H1 (cell line): Measurements from ENCODE around the gene CHRNA4. TPM values are rescaled to one million over a fixed set of nuclear protein-coding genes. Genes with fewer than 3 reads are reported as not detected.

Experiments
- CTCF ChIA-PET: fragments of 300-600 bp; sonication (Branson Sonifier 250); formaldehyde crosslinking; loops from one replicate; lab custom pipeline; 2021; ENCODE audit not compliant: partially characterized antibody; lab: Charles Lee
- POLR2A ChIA-PET: fragments of 300-600 bp; sonication (Branson Sonifier 250); formaldehyde crosslinking; loops from one replicate; lab custom pipeline; 2021; ENCODE audit warnings: inconsistent platforms; ENCODE audit not compliant: partially characterized antibody; lab: Charles Lee
- DNase-seq, 2 experiments: peaks; one replicate each; pipeline versions ENCODE4 v3.0.0 to v3.0.0-alpha.2; 2010 to 2022; ENCODE audit warnings: low spot score in 2 of 2, low read depth in 1 of 2, mixed read lengths in 1 of 2
- FAIRE-seq: peaks from 2 replicates; lab custom pipeline; 2011; peaks lifted over from hg19 to GRCh38; lab: Jason Lieb, UNC
- H2AFZ ChIP-seq: 2 replicates; pipeline ENCODE4 v1.8.1; 2012; ENCODE audit warnings: low read length, inconsistent platforms
- H2AK5ac ChIP-seq: 2 replicates; pipeline ENCODE4 v1.6.1; 2013; ENCODE audit warnings: low read depth, low read length
- H2BK120ac ChIP-seq: replicated peaks from 2 replicates; pipeline ENCODE3; 2013; ENCODE audit warnings: low read depth, low read length, inconsistent platforms
- H2BK12ac ChIP-seq: 2 replicates; pipeline ENCODE4 v1.6.1; 2013; ENCODE audit warnings: low read depth, low read length
- H2BK15ac ChIP-seq: 2 replicates; pipeline ENCODE4 v1.6.1; 2013; ENCODE audit warnings: low read length
- H2BK20ac ChIP-seq: 2 replicates; pipeline ENCODE4 v1.6.1; 2013; ENCODE audit warnings: low read length
- H2BK5ac ChIP-seq: 2 replicates; pipeline ENCODE4 v1.6.1; 2013; ENCODE audit warnings: low read depth, low read length
- H3K14ac ChIP-seq: 2 replicates; pipeline ENCODE4 v1.6.1; 2013; ENCODE audit warnings: inconsistent platforms; ENCODE audit not compliant: insufficient read length
- H3K18ac ChIP-seq: 2 replicates; pipeline ENCODE4 v1.6.1; 2013; ENCODE audit warnings: low read length; ENCODE audit errors: extremely low read depth
- H3K23ac ChIP-seq: 2 replicates; pipeline ENCODE4 v1.6.1; 2013; ENCODE audit warnings: inconsistent platforms; ENCODE audit not compliant: insufficient read length
- H3K23me2 ChIP-seq: 2 replicates; pipeline ENCODE4 v1.6.1; 2013; ENCODE audit warnings: low read depth, low read length
- H3K27ac ChIP-seq: 2 replicates; pipeline ENCODE4 v1.6.1; 2011; ENCODE audit warnings: low read depth, low read length, inconsistent platforms
- H3K27me3 ChIP-seq, 4 experiments: replicated peaks in 1 of 4; 1 replicate in 1 of 4; 2 replicates in 3 of 4; pipeline versions ENCODE4 v1.6.1 to v1.8.1; 2011 to 2013; ENCODE audit warnings: low read length in 3 of 4, mild to moderate bottlenecking in 3 of 4, inconsistent platforms in 2 of 4, mixed read lengths in 2 of 4, moderate library complexity in 1 of 4; ENCODE audit not compliant: control insufficient read depth in 3 of 4, insufficient read depth in 3 of 4; ENCODE audit errors: extremely low read depth in 1 of 4
- H3K36me3 ChIP-seq, 4 experiments: 2 replicates each; pipeline versions ENCODE4 v1.6.1 to v1.8.1; 2011 to 2013; ENCODE audit warnings: mild to moderate bottlenecking in 4 of 4, low read length in 3 of 4, moderate library complexity in 2 of 4, control low read depth in 1 of 4, inconsistent platforms in 1 of 4; ENCODE audit not compliant: insufficient read depth in 4 of 4, control insufficient read depth in 2 of 4
- H3K4ac ChIP-seq: replicated peaks from 2 replicates; pipeline ENCODE3; 2013; ENCODE audit warnings: low read length, low read depth, mixed read lengths, inconsistent platforms; ENCODE audit not compliant: insufficient read length
- H3K4me1 ChIP-seq, 4 experiments: replicated peaks in 1 of 4; 1 replicate in 1 of 4; 2 replicates in 3 of 4; pipeline versions ENCODE4 v1.6.1 to v1.8.1; 2011 to 2013; ENCODE audit warnings: low read length in 3 of 4, inconsistent platforms in 2 of 4, mixed read lengths in 1 of 4; ENCODE audit not compliant: insufficient read depth in 4 of 4, control insufficient read depth in 3 of 4
- H3K4me2 ChIP-seq, 2 experiments: 2 replicates each; pipeline versions ENCODE4 v1.6.1 to v1.8.1; 2011 to 2013; ENCODE audit warnings: low read depth in 2 of 2, low read length in 2 of 2, control low read depth in 1 of 2, inconsistent platforms in 1 of 2, mild to moderate bottlenecking in 1 of 2; ENCODE audit not compliant: insufficient read depth in 1 of 2
- H3K4me3 ChIP-seq, 4 experiments: fragments of 200-600, 300-600 bp in 1 of 4; sonication (generic), shearing (Covaris generic), sonication (Bioruptor Twin) in 1 of 4; 2 replicates each; pipeline versions ENCODE4 v1.5.1 to v1.8.1; 2011 to 2016; ENCODE audit warnings: low read length in 4 of 4, low read depth in 3 of 4, control low read depth in 2 of 4, inconsistent platforms in 2 of 4, mild to moderate bottlenecking in 2 of 4, mixed read lengths in 1 of 4, moderate library complexity in 1 of 4; ENCODE audit not compliant: insufficient read depth in 2 of 4; ENCODE audit errors: extremely low read depth in 1 of 4
- H3K56ac ChIP-seq: replicated peaks from 2 replicates; pipeline ENCODE3; 2013; ENCODE audit warnings: low read depth, mild to moderate bottlenecking, mixed read lengths, low read length, inconsistent platforms; ENCODE audit not compliant: insufficient read length
- H3K79me1 ChIP-seq: 2 replicates; pipeline ENCODE4 v1.6.1; 2013; ENCODE audit warnings: low read depth, low read length, control low read depth
- H3K79me2 ChIP-seq, 2 experiments: 2 replicates each; pipeline versions ENCODE4 v1.6.1 to v1.8.1; 2012 to 2013; ENCODE audit warnings: low read length in 2 of 2, mild to moderate bottlenecking in 2 of 2, inconsistent platforms in 1 of 2; ENCODE audit not compliant: insufficient read depth in 2 of 2, control insufficient read depth in 1 of 2
- H3K9ac ChIP-seq, 4 experiments: replicated peaks in 1 of 4; 1 replicate in 1 of 4; 2 replicates in 3 of 4; pipeline versions ENCODE4 v1.6.1 to v1.8.1; 2011 to 2013; ENCODE audit warnings: low read depth in 3 of 4, low read length in 3 of 4, control low read depth in 2 of 4, mild to moderate bottlenecking in 2 of 4, moderate library complexity in 2 of 4, inconsistent platforms in 1 of 4; ENCODE audit errors: extremely low read depth in 1 of 4
- H3K9me3 ChIP-seq, 2 experiments: 2 replicates each; pipeline versions ENCODE4 v1.6.1 to v1.8.1; 2012 to 2013; ENCODE audit warnings: mild to moderate bottlenecking in 2 of 2, moderate library complexity in 2 of 2, control low read depth in 1 of 2, inconsistent platforms in 1 of 2, low read depth in 1 of 2, low read length in 1 of 2, mixed read lengths in 1 of 2; ENCODE audit not compliant: insufficient read depth in 2 of 2
- H4K20me1 ChIP-seq, 2 experiments: replicated peaks in 1 of 2; 2 replicates each; pipeline versions ENCODE3 to v1.8.1; 2011 to 2013; ENCODE audit warnings: inconsistent platforms in 2 of 2, low read length in 2 of 2, mild to moderate bottlenecking in 1 of 2; ENCODE audit not compliant: insufficient read depth in 2 of 2, control insufficient read depth in 1 of 2
- H4K5ac ChIP-seq: 2 replicates; pipeline ENCODE4 v1.6.1; 2013; ENCODE audit warnings: low read length, low read depth, mixed read lengths, inconsistent platforms; ENCODE audit not compliant: insufficient read length
- H4K8ac ChIP-seq: 2 replicates; pipeline ENCODE4 v1.8.0; 2013; ENCODE audit warnings: mild to moderate bottlenecking, moderate library complexity, low read length, inconsistent platforms; ENCODE audit not compliant: insufficient read depth; ENCODE audit errors: extremely low read depth
- H4K91ac ChIP-seq: replicated peaks from 2 replicates; pipeline ENCODE3; 2013; ENCODE audit warnings: low read length, mixed read lengths, inconsistent platforms; ENCODE audit not compliant: insufficient read length
- EGR1 ChIP-seq: IDR thresholded peaks from 2 replicates; pipeline ENCODE4 v1.6.1; 2011; ENCODE audit warnings: low read depth, low read length, borderline replicate concordance
- JUN ChIP-seq: IDR thresholded peaks from 2 replicates; pipeline ENCODE4 v1.6.1; 2011; ENCODE audit warnings: low read depth, mild to moderate bottlenecking, improper control_type of control experiment, low read length
- KDM4A ChIP-seq: IDR thresholded peaks from one replicate; pipeline ENCODE4 v1.7.1; 2012; ENCODE audit warnings: low read depth, mild to moderate bottlenecking, moderate library complexity, low read length, inconsistent platforms; ENCODE audit not compliant: severe bottlenecking
- KDM5A ChIP-seq: fragments of 200-600 bp; IDR thresholded peaks from 2 replicates; pipeline ENCODE4 v1.7.1; 2012; ENCODE audit warnings: mild to moderate bottlenecking, low read length, inconsistent platforms, mixed read lengths
- POLR2A ChIP-seq, 2 experiments: IDR thresholded peaks; 1 replicate in 1 of 2; 2 replicates in 1 of 2; pipeline ENCODE4 v1.6.1; 2011; ENCODE audit warnings: low read depth in 2 of 2, low read length in 2 of 2, mild to moderate bottlenecking in 2 of 2; ENCODE audit errors: control extremely low read depth in 1 of 2
- RBBP5 ChIP-seq: IDR thresholded peaks from 2 replicates; pipeline ENCODE4 v1.7.1; 2012; ENCODE audit warnings: low read depth, mild to moderate bottlenecking, inconsistent platforms, low read length, moderate library complexity, borderline replicate concordance
- RXRA ChIP-seq: IDR thresholded peaks from 2 replicates; pipeline ENCODE4 v1.6.1; 2011; ENCODE audit warnings: low read depth, mild to moderate bottlenecking, low read length, moderate library complexity; ENCODE audit not compliant: insufficient read depth
- SAP30 ChIP-seq: fragments of 300-600 bp; sonication (generic); IDR thresholded peaks from 2 replicates; pipeline ENCODE4 v1.7.1; 2012; ENCODE audit warnings: low read length, moderate library complexity, mild to moderate bottlenecking, inconsistent platforms; ENCODE audit not compliant: insufficient read depth, insufficient replicate concordance
- SP1 ChIP-seq: IDR thresholded peaks from 2 replicates; pipeline ENCODE4 v1.6.1; 2011; ENCODE audit warnings: low read depth, low read length
- WGBS, 2 experiments: shearing (Covaris generic) in 1 of 2; methylation state at CpG; one replicate each; pipeline versions ENCODE4 v1.1.6 to v1.1.7; 2013 to 2015; ENCODE audit warnings: low lambda C conversion rate in 2 of 2, mixed read lengths in 2 of 2, inconsistent platforms in 1 of 2, low coverage in 1 of 2, missing lambda C conversion rate in 1 of 2; ENCODE audit not compliant: insufficient replicate concordance in 2 of 2, insufficient coverage in 1 of 2, insufficient read length in 1 of 2; ENCODE audit errors: extremely low coverage in 1 of 2, missing lambda C conversion rate in 1 of 2; 5-methylcytosine and 5-hydroxymethylcytosine counted together
- polyA plus RNA-seq, 7 experiments: library from polyadenylated mRNA; depleted of rRNA in 3 of 7; stranded (reverse) in 5 of 7; unstranded in 2 of 7; fragments of >200 nt in 5 of 7; fragments of 200-250 nt in 2 of 7; gene quantifications; 1 replicate in 5 of 7; 2 replicates in 1 of 7; 4 replicates in 1 of 7; pipeline versions ENCODE4 v1.2.1 to v1.2.3, GENCODE V29; 2011 to 2013; ENCODE audit warnings: missing spikeins in 2 of 7, mixed read lengths in 2 of 7
- total RNA-seq: library from RNA; stranded (reverse); fragmentation: NEBNext Ultra II Directional; extraction: Animal tissue kit (Norgen Biotek cat#: 25700); gene quantifications from 2 replicates; pipeline ENCODE4 v1.2.1, GENCODE V29; 2021
- TF ChIP-seq, protein P1 (sequence below): IDR thresholded peaks from 2 replicates; pipeline ENCODE4 v1.6.1; 2011; ENCODE audit warnings: low read length, improper control_type of control experiment
- TF ChIP-seq, protein P2 (sequence below): IDR thresholded peaks from 2 replicates; pipeline ENCODE4 v1.6.1; 2011; ENCODE audit warnings: low read depth, mild to moderate bottlenecking, low read length; ENCODE audit not compliant: insufficient read depth

Gene CHRNA4
- total and polyA plus RNA-seq, 2 of the 8 experiments (the other 6 are each of a cell fraction or from before 2014, with no cell fraction given): 4.3 to 5.7 TPM

DNA sequence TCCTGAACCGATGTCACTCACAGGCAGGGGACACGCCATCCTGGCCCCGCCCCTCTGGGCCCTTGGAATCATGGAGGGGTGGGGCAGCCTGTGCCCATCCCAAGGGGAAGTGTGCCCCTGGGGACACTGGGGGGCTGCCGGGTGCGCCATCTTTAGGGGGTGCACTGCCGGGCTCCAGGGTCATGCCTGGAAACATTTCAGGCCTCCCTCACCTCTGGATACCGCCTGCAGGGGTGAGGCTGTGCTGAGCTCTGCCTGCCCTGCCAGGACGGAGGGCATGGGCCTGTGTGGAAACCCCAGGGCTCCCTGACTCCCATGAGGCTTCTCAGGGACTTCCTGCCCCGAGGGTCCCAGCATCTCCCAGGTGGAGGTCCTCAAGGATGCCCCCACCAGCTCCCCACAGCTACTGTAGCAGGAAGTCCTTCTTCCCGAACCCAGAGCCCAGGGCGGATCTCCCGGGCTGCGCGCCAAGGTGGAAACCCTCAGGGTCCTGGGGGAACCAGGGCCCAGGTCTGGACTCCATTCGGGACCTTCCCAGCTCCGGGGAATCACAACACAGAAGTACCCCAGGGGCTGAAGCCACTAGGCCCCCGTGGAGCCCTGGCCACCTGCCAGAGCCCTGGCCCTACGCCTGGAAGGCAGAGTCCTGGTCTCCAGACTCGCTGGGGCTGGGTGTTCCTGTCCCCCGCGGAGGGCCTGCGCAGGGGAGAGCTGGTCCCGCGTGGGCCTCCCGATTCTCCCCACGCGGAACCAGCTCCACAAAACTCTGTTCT lies 15.6 kb downstream of the CHRNA4 start:
- H3K4me3 ChIP-seq: no peak overlapping the region
- 89% methylated on average over 23 of the region's 27 CpGs; no CpG with 5 or more reads in 1 of the 2 experiments for WGBS, 2 experiments
- no peaks in the 10 kb centered on the region for H3K23me2 ChIP-seq
- H3K23ac ChIP-seq: no peak overlapping the region
- no peak overlapping the region for H3K18ac ChIP-seq
- H4K5ac ChIP-seq: no peak overlapping the region
- H3K4me1 ChIP-seq: no peaks in the 10 kb centered on the region; a peak in 2 of 7 replicates
- H3K14ac ChIP-seq: no peak overlapping the region
- H2AK5ac ChIP-seq: no peak overlapping the region
- peaks cover 0 to 2% of the 10 kb centered on the region in 2 experiments for H4K20me1 ChIP-seq
- H3K27me3 ChIP-seq: no peaks in the 10 kb centered on the region
- H2BK120ac ChIP-seq: no peak overlapping the region
- H2BK20ac ChIP-seq: no peak overlapping the region
- no peak overlapping the region for H2BK5ac ChIP-seq
- no peak for DNase-seq
- no peaks in the 10 kb centered on the region for H3K79me2 ChIP-seq
- CTCF ChIA-PET: interaction anchor here (0.8 to 6.5 kb wide), 8 partner anchors 15 to 54 kb away, joined by 3 to 38 read pairs (median 4); partner anchors contain the start of gene COL20A1
- H3K56ac ChIP-seq: no peak overlapping the region
- H3K9me3 ChIP-seq: peaks cover 0 to under 1% of the 10 kb centered on the region in 2 experiments; a peak in 1 of 4 replicates
- H2BK12ac ChIP-seq: no peak overlapping the region
- no peak overlapping the region for H3K4me2 ChIP-seq
- H3K4ac ChIP-seq: no peak overlapping the region
- H2BK15ac ChIP-seq: no peak overlapping the region
- H4K91ac ChIP-seq: no peak overlapping the region
- no peak overlapping the region for H2AFZ ChIP-seq
- no peak overlapping the region for H3K9ac ChIP-seq
- no peak for FAIRE-seq
- POLR2A ChIA-PET: no interaction called here
- H3K79me1 ChIP-seq: no peaks in the 10 kb centered on the region
- no peaks in the 10 kb centered on the region for H3K36me3 ChIP-seq
- no peak overlapping the region for H3K27ac ChIP-seq
- H4K8ac ChIP-seq: no peak overlapping the region; the same call in 1 of the 2 replicates
- TF ChIP-seq KDM4A: no peak
- TF ChIP-seq, protein P1, sequence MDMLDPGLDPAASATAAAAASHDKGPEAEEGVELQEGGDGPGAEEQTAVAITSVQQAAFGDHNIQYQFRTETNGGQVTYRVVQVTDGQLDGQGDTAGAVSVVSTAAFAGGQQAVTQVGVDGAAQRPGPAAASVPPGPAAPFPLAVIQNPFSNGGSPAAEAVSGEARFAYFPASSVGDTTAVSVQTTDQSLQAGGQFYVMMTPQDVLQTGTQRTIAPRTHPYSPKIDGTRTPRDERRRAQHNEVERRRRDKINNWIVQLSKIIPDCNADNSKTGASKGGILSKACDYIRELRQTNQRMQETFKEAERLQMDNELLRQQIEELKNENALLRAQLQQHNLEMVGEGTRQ: no peak
- no peak for TF ChIP-seq RBBP5
- no peak for TF ChIP-seq EGR1
- TF ChIP-seq SP1: no peak
- TF ChIP-seq POLR2A (IDR thresholded peaks at IDR 0.05; ENCODE audit: control extremely low read depth in 1 of 2, low read depth in 2 of 2, low read length in 2 of 2): no peak
- no peak for TF ChIP-seq KDM5A
- TF ChIP-seq RXRA: no peak
- TF ChIP-seq, protein P2, sequence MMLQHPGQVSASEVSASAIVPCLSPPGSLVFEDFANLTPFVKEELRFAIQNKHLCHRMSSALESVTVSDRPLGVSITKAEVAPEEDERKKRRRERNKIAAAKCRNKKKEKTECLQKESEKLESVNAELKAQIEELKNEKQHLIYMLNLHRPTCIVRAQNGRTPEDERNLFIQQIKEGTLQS: no peak
- no peak for TF ChIP-seq JUN
- no peak for TF ChIP-seq SAP30
